ENCODE results near the gene ECM2. TPM values are rescaled to one million over a fixed set of nuclear protein-coding genes. Genes with fewer than 3 reads are reported as not detected.

Gene ECM2
- total RNA-seq, 1 experiment from 2014 or later: not detected

GRCh38 chr9:92522983-92523970 is 12.5 kb downstream of the ECM2 start:
- Histone ChIP-seq H3K9me2 (replicated peaks; ENCODE audit: low read length) (no peaks in the 10 kb centered on the region), H3K4me1 (ENCODE audit: insufficient read depth, low read length) (no peaks in the 10 kb centered on the region), H3K4me3 (ENCODE audit: low read length) (no peak overlapping the region), H4K20me1 (ENCODE audit: low read length) (no peaks in the 10 kb centered on the region), H3K27ac (ENCODE audit: low read length) (no peak overlapping the region), H3K4me2 (ENCODE audit: low read length) (no peak overlapping the region), H3K79me2 (ENCODE audit: low read length) (no peaks in the 10 kb centered on the region), H2AFZ (ENCODE audit: low read length) (no peak overlapping the region), H3F3A (ENCODE audit: low read length, unreplicated experiment) (no peaks in the 10 kb centered on the region), H3K9me3 (ENCODE audit: low read length) (no peaks in the 10 kb centered on the region), H3K27me3 (ENCODE audit: low read length) (no peaks in the 10 kb centered on the region), H3K36me3 (ENCODE audit: low read depth, low read length) (no peaks in the 10 kb centered on the region), H3K9ac (ENCODE audit: low read length) (no peak overlapping the region)
- ATAC-seq (no peak), DNase-seq (no peak)
- TF ChIP-seq, protein P1, sequence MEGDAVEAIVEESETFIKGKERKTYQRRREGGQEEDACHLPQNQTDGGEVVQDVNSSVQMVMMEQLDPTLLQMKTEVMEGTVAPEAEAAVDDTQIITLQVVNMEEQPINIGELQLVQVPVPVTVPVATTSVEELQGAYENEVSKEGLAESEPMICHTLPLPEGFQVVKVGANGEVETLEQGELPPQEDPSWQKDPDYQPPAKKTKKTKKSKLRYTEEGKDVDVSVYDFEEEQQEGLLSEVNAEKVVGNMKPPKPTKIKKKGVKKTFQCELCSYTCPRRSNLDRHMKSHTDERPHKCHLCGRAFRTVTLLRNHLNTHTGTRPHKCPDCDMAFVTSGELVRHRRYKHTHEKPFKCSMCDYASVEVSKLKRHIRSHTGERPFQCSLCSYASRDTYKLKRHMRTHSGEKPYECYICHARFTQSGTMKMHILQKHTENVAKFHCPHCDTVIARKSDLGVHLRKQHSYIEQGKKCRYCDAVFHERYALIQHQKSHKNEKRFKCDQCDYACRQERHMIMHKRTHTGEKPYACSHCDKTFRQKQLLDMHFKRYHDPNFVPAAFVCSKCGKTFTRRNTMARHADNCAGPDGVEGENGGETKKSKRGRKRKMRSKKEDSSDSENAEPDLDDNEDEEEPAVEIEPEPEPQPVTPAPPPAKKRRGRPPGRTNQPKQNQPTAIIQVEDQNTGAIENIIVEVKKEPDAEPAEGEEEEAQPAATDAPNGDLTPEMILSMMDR (conservative IDR thresholded peaks at IDR 0.05; ENCODE audit: low read depth, low read length): no peak
- TF ChIP-seq EZH2phosphoT487 (IDR thresholded peaks at IDR 0.05; ENCODE audit: borderline replicate concordance, low read length) (no peak), EZH2 (IDR thresholded peaks at IDR 0.05; ENCODE audit: low read length, unreplicated experiment) (no peak)
- intact Hi-C loops (cut with micrococcal nuclease): no loop called here
- ChIA-PET CTCF (no interaction called here), POLR2A (ENCODE audit: unreplicated experiment) (no interaction called here)
- no TSS peak for BruUV-seq (replicated peaks)

GRCh38 chr9:92520837-92521236 is 15.0 kb downstream of the ECM2 start:
- no peak overlapping the region for H3K4me3 ChIP-seq (ENCODE audit: low read length)
- no peak overlapping the region for H3K27ac ChIP-seq (ENCODE audit: low read length)
- no peaks in the 10 kb centered on the region for H3K36me3 ChIP-seq (ENCODE audit: low read depth, low read length)
- no peaks in the 10 kb centered on the region for H3K9me3 ChIP-seq (ENCODE audit: low read length)
- no peaks in the 10 kb centered on the region for H3K79me2 ChIP-seq (ENCODE audit: low read length)
- no peaks in the 10 kb centered on the region for H3K4me1 ChIP-seq (ENCODE audit: insufficient read depth, low read length)
- no peaks in the 10 kb centered on the region for H4K20me1 ChIP-seq (ENCODE audit: low read length)
- no peak overlapping the region for H2AFZ ChIP-seq (ENCODE audit: low read length)
- TF ChIP-seq, protein P1 (conservative IDR thresholded peaks at IDR 0.05; ENCODE audit: low read depth, low read length): no peak
- ChIA-PET POLR2A (ENCODE audit: unreplicated experiment) (no interaction called here), CTCF (no interaction called here)
- ATAC-seq (no peak), DNase-seq (no peak)
- H3K9me2 ChIP-seq (replicated peaks; ENCODE audit: low read length): no peaks in the 10 kb centered on the region
- no TSS peak for BruUV-seq (replicated peaks)
- no peaks in the 10 kb centered on the region for H3F3A ChIP-seq (ENCODE audit: low read length, unreplicated experiment)
- intact Hi-C loops (cut with micrococcal nuclease): no loop called here
- H3K27me3 ChIP-seq (ENCODE audit: low read length): no peaks in the 10 kb centered on the region
- no peak overlapping the region for H3K9ac ChIP-seq (ENCODE audit: low read length)
- H3K4me2 ChIP-seq (ENCODE audit: low read length): no peak overlapping the region

GRCh38 chr9:92518199-92518598 is 17.6 kb downstream of the ECM2 start:
- H3K9me3 ChIP-seq (ENCODE audit: low read length): no peaks in the 10 kb centered on the region
- no peaks in the 10 kb centered on the region for H3K9me2 ChIP-seq (replicated peaks; ENCODE audit: low read length)
- no TSS peak for BruUV-seq (replicated peaks)
- H3K4me3 ChIP-seq (ENCODE audit: low read length): no peak overlapping the region
- TF ChIP-seq EZH2phosphoT487 (IDR thresholded peaks at IDR 0.05; ENCODE audit: borderline replicate concordance, low read length): no peak
- TF ChIP-seq EZH2 (IDR thresholded peaks at IDR 0.05; ENCODE audit: low read length, unreplicated experiment): no peak
- TF ChIP-seq, protein P1 (conservative IDR thresholded peaks at IDR 0.05; ENCODE audit: low read depth, low read length): no peak
- no peak for DNase-seq
- intact Hi-C loops (cut with micrococcal nuclease): no loop called here
- no peak overlapping the region for H3K9ac ChIP-seq (ENCODE audit: low read length)
- no peak overlapping the region for H3K27ac ChIP-seq (ENCODE audit: low read length)
- no peaks in the 10 kb centered on the region for H4K20me1 ChIP-seq (ENCODE audit: low read length)
- CTCF ChIA-PET: no interaction called here
- H2AFZ ChIP-seq (ENCODE audit: low read length): no peak overlapping the region
- no peaks in the 10 kb centered on the region for H3K27me3 ChIP-seq (ENCODE audit: low read length)
- no peaks in the 10 kb centered on the region for H3K4me1 ChIP-seq (ENCODE audit: insufficient read depth, low read length)
- H3K36me3 ChIP-seq (ENCODE audit: low read depth, low read length): no peaks in the 10 kb centered on the region
- no peak overlapping the region for H3K4me2 ChIP-seq (ENCODE audit: low read length)
- no peaks in the 10 kb centered on the region for H3F3A ChIP-seq (ENCODE audit: low read length, unreplicated experiment)
- POLR2A ChIA-PET (ENCODE audit: unreplicated experiment): no interaction called here
- no peaks in the 10 kb centered on the region for H3K79me2 ChIP-seq (ENCODE audit: low read length)
- ATAC-seq: no peak
